Measurements from ENCODE around the gene RASA3. TPM values are rescaled to one million over a fixed set of nuclear protein-coding genes. Genes with fewer than 3 reads are reported as not detected.
A peak's percentile ranks its signal among the peaks of the same experiment; 100 is the strongest.

The RASA3 gene
- total RNA-seq, 2 donors from 2014 or later, result 10.2 to 13.2 TPM

DNA sequence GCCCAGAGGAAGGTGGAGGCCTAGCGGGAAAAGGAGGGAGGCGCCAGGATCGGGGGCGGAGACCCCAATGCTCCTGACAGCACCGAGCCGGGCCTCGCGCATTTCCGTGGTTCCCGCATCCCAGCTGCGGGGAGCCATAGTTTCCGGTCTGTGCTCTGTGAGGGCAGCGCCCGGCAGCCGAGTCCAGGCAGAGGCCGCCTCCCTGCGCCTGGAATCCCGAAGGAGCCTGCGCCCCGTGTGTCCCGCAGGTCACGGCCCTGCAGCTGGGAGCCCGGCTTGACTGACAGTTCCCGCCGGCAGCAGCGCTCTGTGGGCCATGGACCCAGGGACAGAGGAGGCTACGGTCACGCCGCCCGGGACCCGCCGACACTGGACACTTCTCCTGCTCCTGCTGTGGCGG, 84.0 kb downstream of the RASA3 start:
- Histone ChIP-seq H3K36me3 (peaks cover 7% of the 10 kb centered on the region), H3K9me3 (peaks cover 0 to 4% of the 10 kb centered on the region in 2 donors), H3K4me1 (peaks cover 0 to 1% of the 10 kb centered on the region in 2 donors), H3K27me3 (no peaks in the 10 kb centered on the region), H3K4me3 (no peak overlapping the region), H3K27ac (no peak overlapping the region)
- TF ChIP-seq, protein P1, sequence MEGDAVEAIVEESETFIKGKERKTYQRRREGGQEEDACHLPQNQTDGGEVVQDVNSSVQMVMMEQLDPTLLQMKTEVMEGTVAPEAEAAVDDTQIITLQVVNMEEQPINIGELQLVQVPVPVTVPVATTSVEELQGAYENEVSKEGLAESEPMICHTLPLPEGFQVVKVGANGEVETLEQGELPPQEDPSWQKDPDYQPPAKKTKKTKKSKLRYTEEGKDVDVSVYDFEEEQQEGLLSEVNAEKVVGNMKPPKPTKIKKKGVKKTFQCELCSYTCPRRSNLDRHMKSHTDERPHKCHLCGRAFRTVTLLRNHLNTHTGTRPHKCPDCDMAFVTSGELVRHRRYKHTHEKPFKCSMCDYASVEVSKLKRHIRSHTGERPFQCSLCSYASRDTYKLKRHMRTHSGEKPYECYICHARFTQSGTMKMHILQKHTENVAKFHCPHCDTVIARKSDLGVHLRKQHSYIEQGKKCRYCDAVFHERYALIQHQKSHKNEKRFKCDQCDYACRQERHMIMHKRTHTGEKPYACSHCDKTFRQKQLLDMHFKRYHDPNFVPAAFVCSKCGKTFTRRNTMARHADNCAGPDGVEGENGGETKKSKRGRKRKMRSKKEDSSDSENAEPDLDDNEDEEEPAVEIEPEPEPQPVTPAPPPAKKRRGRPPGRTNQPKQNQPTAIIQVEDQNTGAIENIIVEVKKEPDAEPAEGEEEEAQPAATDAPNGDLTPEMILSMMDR (IDR thresholded peaks at IDR 0.05), result no peak
- DNase-seq (ENCODE audit: low spot score), result no peak

DNA sequence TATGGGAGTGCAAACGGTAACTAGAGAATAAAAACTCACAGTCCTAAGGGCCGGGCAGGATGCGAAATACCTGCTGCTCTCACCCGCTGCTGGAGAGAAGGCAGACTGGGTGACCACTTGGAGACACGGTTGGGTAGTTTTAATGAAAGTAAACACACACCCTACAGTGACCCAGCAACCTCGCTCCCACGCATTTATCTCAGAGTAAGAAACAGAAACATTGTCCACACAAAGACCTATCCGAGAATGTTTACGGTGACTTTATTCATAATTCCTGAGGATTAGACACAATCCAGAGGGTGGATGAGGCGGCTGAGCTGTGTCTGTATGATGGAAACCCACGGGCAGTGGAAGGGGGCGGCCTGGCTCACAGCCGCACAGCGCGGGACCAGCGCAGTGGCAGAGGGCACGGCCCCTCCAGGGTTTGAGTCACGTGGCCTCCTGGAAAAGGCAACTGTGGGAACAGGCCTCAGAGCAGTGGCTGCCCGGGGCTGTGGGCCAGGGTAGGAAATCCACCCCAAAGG, 85.0 kb downstream of the RASA3 start:
- Histone ChIP-seq H3K9me3 (peaks cover 0 to 4% of the 10 kb centered on the region in 2 donors), H3K27me3 (no peaks in the 10 kb centered on the region), H3K4me1 (peaks cover 0 to 9% of the 10 kb centered on the region in 2 donors), H3K4me3 (no peak overlapping the region), H3K27ac (peak overlapping the region in 1 of 2 donors; percentile 23), H3K36me3 (peaks cover 7% of the 10 kb centered on the region)
- no peak for DNase-seq (ENCODE audit: low spot score)
- TF ChIP-seq, protein P1 (IDR thresholded peaks at IDR 0.05), result no peak

DNA sequence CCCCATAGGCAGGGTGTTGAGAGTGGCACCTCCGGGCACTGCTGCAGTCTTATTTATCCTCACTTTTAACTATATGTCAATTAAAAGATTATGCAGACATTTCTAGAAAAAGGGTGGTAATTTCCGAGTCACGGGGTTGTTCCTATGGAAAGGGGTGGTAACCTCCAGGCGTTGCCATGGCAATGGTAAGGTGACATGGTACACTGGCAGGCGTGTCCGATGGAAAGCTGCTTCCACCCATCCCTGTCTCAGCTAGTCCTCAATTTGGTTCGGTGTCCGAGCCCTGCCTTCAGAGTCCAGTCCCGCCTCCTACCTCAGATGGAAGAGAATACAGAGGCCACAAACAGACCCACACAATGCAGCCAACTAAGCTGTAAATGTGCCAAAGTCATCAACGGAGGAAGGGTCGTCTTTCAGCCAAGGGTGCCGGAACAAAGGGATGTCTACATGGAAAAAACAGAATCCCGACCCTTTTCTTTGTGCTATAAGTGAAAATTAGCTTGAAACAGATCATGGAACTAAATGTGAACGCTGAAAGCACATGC, 85.9 kb downstream of the RASA3 start:
- H3K9me3 ChIP-seq, result peaks cover 0 to 4% of the 10 kb centered on the region in 2 donors
- no peak overlapping the region for H3K4me3 ChIP-seq
- no peak overlapping the region for H3K27ac ChIP-seq
- DNase-seq (ENCODE audit: low spot score), result no peak
- H3K36me3 ChIP-seq, result peaks cover under 1% of the 10 kb centered on the region
- H3K27me3 ChIP-seq, result no peaks in the 10 kb centered on the region
- H3K4me1 ChIP-seq, result peaks cover 0 to 9% of the 10 kb centered on the region in 2 donors
- TF ChIP-seq, protein P1 (IDR thresholded peaks at IDR 0.05), result no peak

DNA sequence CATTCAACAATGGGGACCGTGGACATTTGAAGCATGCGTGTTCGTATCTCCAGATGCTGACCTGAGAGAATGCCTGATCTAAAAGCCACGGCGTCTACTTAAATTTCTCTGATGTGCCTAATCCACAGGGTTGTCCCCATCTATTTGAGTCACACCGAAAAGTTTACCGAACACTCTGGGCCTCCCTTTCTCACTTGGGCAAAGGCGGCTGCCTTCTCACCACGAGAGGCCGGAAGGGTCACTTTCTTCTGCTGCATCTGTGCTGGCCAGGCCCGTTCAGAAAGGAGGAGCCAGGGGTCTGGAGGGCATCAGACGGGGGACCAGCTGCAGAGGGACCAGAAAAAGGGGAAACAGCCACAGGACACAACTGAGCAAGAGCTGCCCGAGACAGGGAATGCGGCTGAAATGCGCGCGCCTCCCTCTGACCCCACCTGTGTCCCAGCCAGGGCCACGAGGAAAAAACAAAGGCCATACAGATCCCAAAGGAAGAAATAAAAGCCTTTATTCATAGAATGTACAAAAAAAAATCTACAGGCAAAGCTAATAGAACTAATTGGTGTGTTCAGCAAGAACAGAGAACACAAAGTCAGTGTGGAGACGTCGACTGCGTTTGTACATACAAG, 87.2 kb downstream of the RASA3 start:
- TF ChIP-seq, protein P1 (IDR thresholded peaks at IDR 0.05), result no peak
- Histone ChIP-seq H3K4me1 (peaks cover 0 to 9% of the 10 kb centered on the region in 2 donors), H3K27ac (no peak overlapping the region), H3K4me3 (no peak overlapping the region), H3K36me3 (no peaks in the 10 kb centered on the region), H3K9me3 (peaks cover 0 to 4% of the 10 kb centered on the region in 2 donors), H3K27me3 (no peaks in the 10 kb centered on the region)
- no peak for DNase-seq (ENCODE audit: low spot score)

DNA sequence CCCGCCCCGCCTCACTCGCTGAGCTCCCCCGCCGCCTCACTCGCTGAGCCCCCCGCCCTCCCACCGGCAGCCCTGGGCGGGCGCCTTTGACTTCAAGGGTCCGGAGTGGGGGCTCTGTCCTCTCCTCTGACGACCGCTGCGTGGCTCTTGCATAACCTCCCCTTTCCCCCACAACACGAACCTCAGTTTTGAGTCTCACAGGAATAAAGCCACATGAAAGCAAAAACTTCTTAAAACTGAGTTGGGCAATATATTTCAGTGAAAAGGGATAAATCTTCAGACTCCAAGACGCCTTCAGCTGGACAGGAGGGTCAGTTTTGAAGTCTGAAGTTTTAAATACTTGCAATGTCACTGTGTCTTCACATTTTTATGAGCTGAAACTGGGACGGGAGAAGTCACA, 87.9 kb downstream of the RASA3 start:
- H3K4me3 ChIP-seq, result no peak overlapping the region

More for the DNA sequence above, 87.9 kb downstream of the RASA3 start:
- Histone ChIP-seq H3K4me1 (peaks cover 0 to 9% of the 10 kb centered on the region in 2 donors), H3K36me3 (no peaks in the 10 kb centered on the region), H3K9me3 (peaks cover 0 to 4% of the 10 kb centered on the region in 2 donors), H3K27ac (no peak overlapping the region), H3K27me3 (no peaks in the 10 kb centered on the region)
- no peak for DNase-seq (ENCODE audit: low spot score)
- TF ChIP-seq, protein P1 (IDR thresholded peaks at IDR 0.05), result no peak

Measured in right atrium auricular region (tissue), 2 donors.